IMR-90 (cell line): Measurements from ENCODE around the gene B3GLCT. TPM values are rescaled to one million over a fixed set of nuclear protein-coding genes. Genes with fewer than 3 reads are reported as not detected.

ENCODE experiments used
- ATAC-seq: fragments of 200-7000 bp; cut with Tn5 transposase; 2 replicates; pipeline ENCODE4 v1.9.1; 2020; ENCODE audit warnings: low read depth, mild to moderate bottlenecking, moderate library complexity
- BruUV-seq: library from RNA; stranded (reverse); fragments of 400-500 nt; replicated peaks from 2 replicates; lab custom pipeline; 2021; lab: Mats Ljungman, UMichigan
- CTCF ChIA-PET: fragments of 300-600 bp; formaldehyde crosslinking; extraction: SDS; loops from one replicate; lab custom pipeline; 2021; ENCODE audit warnings: antibody characterized with exemption; lab: Yijun Ruan, JAX
- POLR2A ChIA-PET: fragments of 300-600 bp; sonication (Branson Sonifier 250); formaldehyde crosslinking; loops from one replicate; lab custom pipeline; 2022; ENCODE audit warnings: antibody characterized with exemption; ENCODE audit not compliant: unreplicated experiment; lab: Charles Lee
- DNase-seq: peaks from one replicate; pipeline ENCODE4 v3.0.0; 2013
- H2AFZ ChIP-seq: replicated peaks from 2 replicates; pipeline ENCODE3; 2013; ENCODE audit warnings: low read length, mild to moderate bottlenecking; ENCODE audit not compliant: poor library complexity
- H2AK5ac ChIP-seq: 2 replicates; pipeline ENCODE4 v1.6.1; 2013; ENCODE audit warnings: low read depth, low read length, inconsistent platforms
- H2AK9ac ChIP-seq: replicated peaks from 2 replicates; pipeline ENCODE3; 2013; ENCODE audit warnings: mild to moderate bottlenecking, low read depth, low read length, moderate library complexity; ENCODE audit not compliant: poor library complexity
- H2BK120ac ChIP-seq: 2 replicates; pipeline ENCODE4 v1.6.1; 2013; ENCODE audit warnings: low read depth, low read length, inconsistent platforms
- H2BK15ac ChIP-seq: 3 replicates; pipeline ENCODE4 v1.6.1; 2013; ENCODE audit warnings: low read depth, low read length, inconsistent platforms
- H2BK20ac ChIP-seq: 2 replicates; pipeline ENCODE4 v1.6.1; 2013; ENCODE audit warnings: low read depth, mild to moderate bottlenecking, inconsistent platforms, low read length, moderate library complexity
- H2BK5ac ChIP-seq: 2 replicates; pipeline ENCODE4 v1.6.1; 2013; ENCODE audit warnings: mild to moderate bottlenecking, low read depth, low read length, inconsistent platforms; ENCODE audit not compliant: poor library complexity, severe bottlenecking
- H3K14ac ChIP-seq: replicated peaks from 2 replicates; pipeline ENCODE4 v1.6.1; 2013; ENCODE audit warnings: low read depth, low read length, inconsistent platforms
- H3K18ac ChIP-seq: 2 replicates; pipeline ENCODE4 v1.6.1; 2013; ENCODE audit warnings: low read depth, low read length, control low read depth
- H3K23ac ChIP-seq: 2 replicates; pipeline ENCODE4 v1.6.1; 2013; ENCODE audit warnings: low read depth, low read length, inconsistent platforms
- H3K27ac ChIP-seq: 2 replicates; pipeline ENCODE4 v1.5.1; 2013; ENCODE audit warnings: mild to moderate bottlenecking, control low read depth, low read length; ENCODE audit not compliant: insufficient read depth
- H3K27me3 ChIP-seq: 2 replicates; pipeline ENCODE4 v1.6.1; 2013; ENCODE audit warnings: low read length; ENCODE audit not compliant: control insufficient read depth, insufficient read depth
- H3K36me3 ChIP-seq: 2 replicates; pipeline ENCODE4 v1.6.1; 2013; ENCODE audit warnings: low read length, mixed read lengths; ENCODE audit not compliant: control insufficient read depth, insufficient read depth
- H3K4ac ChIP-seq: 2 replicates; pipeline ENCODE4 v1.6.1; 2013; ENCODE audit warnings: low read depth, low read length, inconsistent platforms
- H3K4me1 ChIP-seq: 2 replicates; pipeline ENCODE4 v1.6.1; 2013; ENCODE audit warnings: low read length, mixed read lengths; ENCODE audit not compliant: control insufficient read depth, insufficient read depth
- H3K4me2 ChIP-seq: 2 replicates; pipeline ENCODE4 v1.6.1; 2013; ENCODE audit warnings: low read depth, mild to moderate bottlenecking, control low read depth, low read length, moderate library complexity
- H3K4me3 ChIP-seq: 2 replicates; pipeline ENCODE4 v1.5.1; 2013; ENCODE audit warnings: low read depth, mild to moderate bottlenecking, control low read depth, low read length, moderate library complexity; ENCODE audit not compliant: insufficient read depth
- H3K56ac ChIP-seq: 2 replicates; pipeline ENCODE4 v1.6.1; 2013; ENCODE audit warnings: low read length, inconsistent platforms; ENCODE audit not compliant: insufficient read depth; ENCODE audit errors: extremely low read depth
- H3K79me1 ChIP-seq, 2 experiments: 2 replicates each; pipeline ENCODE4 v1.6.1; 2013; ENCODE audit warnings: low read length in 2 of 2, inconsistent platforms in 1 of 2, low read depth in 1 of 2
- H3K9ac ChIP-seq: 2 replicates; pipeline ENCODE4 v1.6.1; 2013; ENCODE audit warnings: low read depth, low read length, control low read depth
- H3K9me1 ChIP-seq: 2 replicates; pipeline ENCODE4 v1.6.1; 2013; ENCODE audit warnings: low read length, inconsistent platforms; ENCODE audit not compliant: insufficient read depth
- H3K9me3 ChIP-seq: 2 replicates; pipeline ENCODE4 v1.6.1; 2013; ENCODE audit warnings: low read length; ENCODE audit not compliant: control insufficient read depth, insufficient read depth
- H4K20me1 ChIP-seq: 2 replicates; pipeline ENCODE4 v1.6.1; 2013; ENCODE audit warnings: low read length, inconsistent platforms; ENCODE audit not compliant: insufficient read depth
- H4K5ac ChIP-seq: 2 replicates; pipeline ENCODE4 v1.6.1; 2013; ENCODE audit warnings: mild to moderate bottlenecking, low read depth, low read length, control low read depth
- H4K8ac ChIP-seq, 2 experiments: 2 replicates each; pipeline ENCODE4 v1.6.1; 2013; ENCODE audit warnings: low read depth in 2 of 2, low read length in 2 of 2, control low read depth in 1 of 2, inconsistent platforms in 1 of 2
- H4K91ac ChIP-seq: 2 replicates; pipeline ENCODE4 v1.6.1; 2013; ENCODE audit warnings: low read depth, low read length, inconsistent platforms; ENCODE audit not compliant: insufficient read depth
- BHLHE40 ChIP-seq: fragments of 150-350 bp; IDR thresholded peaks from 2 replicates; pipeline ENCODE4 v1.6.1; 2016; ENCODE audit warnings: mild to moderate bottlenecking, low read depth, low read length
- CTCF ChIP-seq: conservative IDR thresholded peaks from 2 replicates; pipeline ENCODE4 v1.5.1; 2012; ENCODE audit warnings: mild to moderate bottlenecking, low read depth, low read length, improper control_type of control experiment
- ELK1 ChIP-seq: fragments of 150-350 bp; IDR thresholded peaks from 2 replicates; pipeline ENCODE4 v1.6.1; 2016; ENCODE audit warnings: low read depth, mild to moderate bottlenecking, low read length, moderate library complexity, borderline replicate concordance
- FOS ChIP-seq: fragments of 150-350 bp; IDR thresholded peaks from 2 replicates; pipeline ENCODE4 v1.6.1; 2016; ENCODE audit warnings: low read depth, low read length
- MXI1 ChIP-seq: IDR thresholded peaks from 2 replicates; pipeline ENCODE4 v1.6.1; 2012; ENCODE audit warnings: low read depth, mild to moderate bottlenecking, low read length, moderate library complexity, borderline replicate concordance
- NFE2L2 ChIP-seq: fragments of 150-350 bp; IDR thresholded peaks from 2 replicates; pipeline ENCODE4 v1.6.1; 2016; ENCODE audit warnings: low read depth, mild to moderate bottlenecking, low read length
- RFX5 ChIP-seq: IDR thresholded peaks from 2 replicates; pipeline ENCODE4 v1.8.0; 2012; ENCODE audit warnings: low read depth, mild to moderate bottlenecking, low read length, moderate library complexity
- SMC3 ChIP-seq: fragments of 150-350 bp; IDR thresholded peaks from 2 replicates; pipeline ENCODE4 v1.6.1; 2016; ENCODE audit warnings: low read depth, mild to moderate bottlenecking, antibody characterized with exemption, low read length, moderate library complexity
- USF2 ChIP-seq: fragments of 150-350 bp; IDR thresholded peaks from 2 replicates; pipeline ENCODE4 v1.6.1; 2017; ENCODE audit warnings: mild to moderate bottlenecking, antibody characterized with exemption, low read length, low read depth
- dilution Hi-C: fragments of 300-500 bp; cut with HindIII; formaldehyde crosslinking; loops from one replicate; pipeline ENCODE4 v1.14.3; 2018; ENCODE audit warnings: low sequenced_read_pairs; ENCODE audit not compliant: unreplicated experiment
- in situ Hi-C: fragments of 300-500 bp; cut with MboI; formaldehyde crosslinking; loops from 3 replicates; pipeline ENCODE4 v1.14.3; 2019; ENCODE audit warnings: low sequenced_read_pairs, inconsistent platforms, mixed read lengths
- intact Hi-C: fragments of 100-400 bp; cut with micrococcal nuclease; formaldehyde crosslinking; loops from 2 replicates; pipeline ENCODE4 v1.10.0; 2022
- polyA plus RNA-seq, 3 experiments: library from polyadenylated mRNA; depleted of rRNA; stranded (reverse); fragments of >200 nt; gene quantifications; 2 replicates each; pipeline ENCODE4 v1.2.3, GENCODE V29; 2012; ENCODE audit warnings: low replicate concordance in 1 of 3
- total RNA-seq: library from RNA; depleted of rRNA; stranded (reverse); fragments of >200 nt; gene quantifications from 2 replicates; pipeline ENCODE4 v1.2.3, GENCODE V29; 2012

The B3GLCT gene
- total and polyA plus RNA-seq, 2 of the 4 experiments (the other 2 are of a cell fraction), result 2.0 to 4.5 TPM

- Histone ChIP-seq H3K27me3 (no peaks in the 10 kb centered on the region; the same call in 1 of the 2 replicates), H3K79me1 (no peaks in the 10 kb centered on the region), H3K36me3 (no peaks in the 10 kb centered on the region), H3K4me1 (no peaks in the 10 kb centered on the region), H4K20me1 (no peaks in the 10 kb centered on the region), H2AFZ (no peak overlapping the region), H3K14ac (no peak overlapping the region), H2AK9ac (no peak overlapping the region), H2BK120ac (no peak overlapping the region), H3K4ac (no peak overlapping the region), H2AK5ac (no peak overlapping the region), H3K18ac (no peak overlapping the region), H2BK15ac (no peak overlapping the region), H3K56ac (no peak overlapping the region), H4K5ac (no peak overlapping the region), H3K27ac (no peak overlapping the region), H3K9ac (no peak overlapping the region), H3K4me3 (no peak overlapping the region), H3K9me1 (no peaks in the 10 kb centered on the region), H4K91ac (no peak overlapping the region), H4K8ac (no peak overlapping the region), H2BK5ac (no peak overlapping the region), H3K4me2 (no peak overlapping the region), H3K9me3 (peaks cover 2% of the 10 kb centered on the region; the same call in 1 of the 2 replicates), H3K23ac (no peak overlapping the region), H2BK20ac (no peak overlapping the region)
- CTCF ChIA-PET, result no interaction called here
- ATAC-seq (no peak), DNase-seq (no peak)
- no TSS peak for BruUV-seq
- intact Hi-C loops (no loop called here), in situ Hi-C loops (no loop called here), dilution Hi-C loops (no loop called here)
- POLR2A ChIA-PET, result no interaction called here
- TF ChIP-seq MXI1, result no peak
- TF ChIP-seq USF2, result no peak
- no peak for TF ChIP-seq NFE2L2
- no peak for TF ChIP-seq RFX5
- no peak for TF ChIP-seq FOS
- no peak for TF ChIP-seq ELK1
- TF ChIP-seq SMC3, result no peak
- no peak for TF ChIP-seq BHLHE40
- TF ChIP-seq CTCF, result no peak
Measured at GRCh38 chr13:31369213-31369612, 169.4 kb downstream of the B3GLCT start.
